Transverse colon (tissue), 4 donors: ENCODE data around the gene PEX3.

Source experiments
- POLR2A ChIP-seq: fragments of 450-650 bp; IDR thresholded peaks from one replicate; pipeline ENCODE4 v1.6.1; 2016; ENCODE audit warnings: antibody characterized with exemption, mild to moderate bottlenecking, moderate library complexity
- POLR2AphosphoS5 ChIP-seq, 3 donors: sonication (generic); formaldehyde crosslinking; IDR thresholded peaks; one replicate each; pipeline ENCODE4 v1.6.1; 2016; ENCODE audit warnings: antibody characterized with exemption in 3 of 3
- TF ChIP-seq, protein P1 (sequence below), 5 experiments: fragments of 200-600 bp in 3 of 5; fragments of 450-650 bp in 2 of 5; sonication (generic) in 3 of 5; IDR thresholded peaks; 1 replicate in 2 of 5; 2 replicates in 3 of 5; pipeline ENCODE4 v1.5.1; 2016 to 2017; ENCODE audit warnings: antibody characterized with exemption in 5 of 5, inconsistent platforms in 3 of 5, mild to moderate bottlenecking in 2 of 5, moderate library complexity in 1 of 5

GRCh38 chr6:143450453-143451371 lies at the start of gene PEX3, which contains the start of gene ADAT2:
- TF ChIP-seq POLR2A (peak; percentile 71), POLR2AphosphoS5 (IDR thresholded peaks at IDR 0.05) (peak; percentile 79 to 86 (median 84))
- TF ChIP-seq, protein P1, sequence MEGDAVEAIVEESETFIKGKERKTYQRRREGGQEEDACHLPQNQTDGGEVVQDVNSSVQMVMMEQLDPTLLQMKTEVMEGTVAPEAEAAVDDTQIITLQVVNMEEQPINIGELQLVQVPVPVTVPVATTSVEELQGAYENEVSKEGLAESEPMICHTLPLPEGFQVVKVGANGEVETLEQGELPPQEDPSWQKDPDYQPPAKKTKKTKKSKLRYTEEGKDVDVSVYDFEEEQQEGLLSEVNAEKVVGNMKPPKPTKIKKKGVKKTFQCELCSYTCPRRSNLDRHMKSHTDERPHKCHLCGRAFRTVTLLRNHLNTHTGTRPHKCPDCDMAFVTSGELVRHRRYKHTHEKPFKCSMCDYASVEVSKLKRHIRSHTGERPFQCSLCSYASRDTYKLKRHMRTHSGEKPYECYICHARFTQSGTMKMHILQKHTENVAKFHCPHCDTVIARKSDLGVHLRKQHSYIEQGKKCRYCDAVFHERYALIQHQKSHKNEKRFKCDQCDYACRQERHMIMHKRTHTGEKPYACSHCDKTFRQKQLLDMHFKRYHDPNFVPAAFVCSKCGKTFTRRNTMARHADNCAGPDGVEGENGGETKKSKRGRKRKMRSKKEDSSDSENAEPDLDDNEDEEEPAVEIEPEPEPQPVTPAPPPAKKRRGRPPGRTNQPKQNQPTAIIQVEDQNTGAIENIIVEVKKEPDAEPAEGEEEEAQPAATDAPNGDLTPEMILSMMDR (IDR thresholded peaks at IDR 0.05): no peak
